GM21528 (cell line): Measurements from ENCODE around the gene TAS2R5.
"Not testable (repeated sequence)": the region's sequence is repeated elsewhere in the genome, so short reads cannot be mapped to it uniquely, and the experiment has no call there.

Source experiments
- ATAC-seq: cut with Tn5 transposase; IDR thresholded peaks from one replicate; pipeline ENCODE4 v1.9.1; 2021; ENCODE audit warnings: mild to moderate bottlenecking, moderate library complexity; ENCODE audit not compliant: unreplicated experiment, low FRiP score

Gene TAS2R5, protein sequence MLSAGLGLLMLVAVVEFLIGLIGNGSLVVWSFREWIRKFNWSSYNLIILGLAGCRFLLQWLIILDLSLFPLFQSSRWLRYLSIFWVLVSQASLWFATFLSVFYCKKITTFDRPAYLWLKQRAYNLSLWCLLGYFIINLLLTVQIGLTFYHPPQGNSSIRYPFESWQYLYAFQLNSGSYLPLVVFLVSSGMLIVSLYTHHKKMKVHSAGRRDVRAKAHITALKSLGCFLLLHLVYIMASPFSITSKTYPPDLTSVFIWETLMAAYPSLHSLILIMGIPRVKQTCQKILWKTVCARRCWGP

DNA sequence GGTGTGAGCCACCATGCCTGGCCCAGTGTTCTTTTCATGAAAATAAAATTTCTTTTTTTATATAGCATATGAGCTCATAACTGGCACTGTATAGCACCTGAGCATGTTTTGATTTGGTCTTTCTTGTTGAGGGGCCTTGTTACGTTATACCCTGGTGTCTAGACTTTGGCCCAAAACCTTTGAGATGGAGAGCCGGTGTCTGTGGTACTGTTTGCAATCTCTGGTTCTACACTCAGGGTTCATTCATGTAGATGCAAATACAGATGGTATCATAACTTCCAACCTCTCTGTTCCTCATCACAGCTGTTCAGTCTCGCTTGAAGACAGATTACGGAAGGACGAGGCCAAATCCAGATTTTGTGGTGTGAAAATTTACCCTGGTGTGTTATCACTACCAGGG lies at the start of gene TAS2R5:
Gene TAS2R5, plus strand, starts transcription at position 301 of the 400 bp plus-strand sequence. CDS start 145 bp downstream, outside the sequence.
- no peak for ATAC-seq

DNA sequence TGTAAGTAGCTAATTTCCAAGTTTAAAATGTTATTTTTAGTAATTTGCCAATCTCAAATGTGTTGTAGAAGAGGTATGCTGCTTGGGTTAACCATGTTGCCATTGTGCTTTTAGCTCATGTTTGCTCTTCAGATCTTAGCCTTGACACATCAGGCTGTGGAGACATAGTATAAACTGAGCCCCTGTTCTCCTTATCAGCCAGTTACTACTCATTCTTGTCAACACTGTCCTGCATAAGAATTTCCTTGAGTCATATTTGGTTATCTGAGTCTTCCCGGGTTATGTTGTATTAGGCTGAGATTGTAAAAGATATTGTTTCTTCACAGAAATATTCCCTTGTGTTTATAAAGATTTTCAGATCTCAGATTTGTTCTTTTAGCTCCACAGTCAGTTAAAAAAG lies 47.8 kb upstream of the TAS2R5 start:
- ATAC-seq = no peak

- no peak for ATAC-seq
These were observed 45.9 kb upstream of the TAS2R5 start for GRCh38 chr7:141744131-141744530.

DNA sequence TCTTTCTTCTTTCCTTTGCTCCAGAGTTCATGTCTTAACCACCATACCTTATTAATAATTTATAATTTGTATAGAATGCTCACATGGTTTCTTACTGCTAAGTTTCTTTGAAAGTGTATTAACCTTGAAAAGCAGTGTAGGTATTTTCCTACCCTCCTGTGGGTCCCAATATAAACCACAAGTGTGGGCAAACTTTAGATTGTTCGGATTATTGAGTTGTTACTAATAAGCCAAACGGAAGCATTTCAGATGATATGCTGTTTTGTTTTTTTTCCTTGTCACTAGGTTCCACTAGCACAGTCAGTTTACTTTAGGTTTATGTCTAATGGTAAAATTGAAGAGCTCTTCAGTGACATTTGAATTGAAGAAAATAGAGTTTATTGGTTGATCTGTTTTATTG lies 41.6 kb upstream of the TAS2R5 start:
- no peak for ATAC-seq

DNA sequence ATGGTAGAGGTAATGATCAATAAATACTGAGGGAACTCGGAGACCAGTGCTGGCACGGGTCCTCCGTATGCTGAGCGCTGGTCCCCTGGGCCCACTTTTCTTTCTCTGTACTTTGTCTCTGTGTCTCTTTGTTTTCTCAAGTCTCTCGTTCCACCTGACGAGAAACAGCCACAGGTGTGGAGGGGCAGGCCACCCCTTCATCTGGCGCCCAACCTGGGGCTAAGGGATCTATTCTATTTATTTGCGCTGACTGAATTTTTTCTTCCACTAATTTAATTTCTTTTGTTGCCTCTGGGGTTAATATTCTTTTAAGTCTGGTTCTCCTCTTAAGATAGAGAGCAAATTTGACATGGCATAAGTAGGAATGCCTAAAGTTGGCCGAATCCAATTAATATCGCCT lies 38.1 kb upstream of the TAS2R5 start:
- not testable (repeated sequence) for ATAC-seq

GRCh38 chr7:141752634-141753033 lies 37.4 kb upstream of the TAS2R5 start:
- no peak for ATAC-seq

DNA sequence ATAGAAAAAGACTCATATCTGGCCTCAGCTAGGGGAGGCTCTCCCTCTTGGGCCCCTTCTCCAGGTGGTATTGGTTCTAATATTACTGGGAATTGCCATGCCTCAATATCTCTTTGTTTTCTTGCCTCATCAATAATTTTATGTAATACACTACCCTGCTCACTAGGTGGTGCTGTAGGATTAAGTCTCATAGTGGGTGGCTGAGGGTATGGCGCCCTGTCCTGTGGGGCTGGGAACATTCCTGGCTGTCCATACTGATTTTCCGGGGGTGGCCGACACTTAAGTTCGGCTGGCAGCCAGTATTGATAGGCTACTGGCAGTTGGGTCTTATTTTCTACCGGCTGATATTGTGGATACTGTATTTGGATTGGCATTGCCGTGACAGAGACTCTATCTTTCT lies 35.1 kb upstream of the TAS2R5 start:
- no peak for ATAC-seq

DNA sequence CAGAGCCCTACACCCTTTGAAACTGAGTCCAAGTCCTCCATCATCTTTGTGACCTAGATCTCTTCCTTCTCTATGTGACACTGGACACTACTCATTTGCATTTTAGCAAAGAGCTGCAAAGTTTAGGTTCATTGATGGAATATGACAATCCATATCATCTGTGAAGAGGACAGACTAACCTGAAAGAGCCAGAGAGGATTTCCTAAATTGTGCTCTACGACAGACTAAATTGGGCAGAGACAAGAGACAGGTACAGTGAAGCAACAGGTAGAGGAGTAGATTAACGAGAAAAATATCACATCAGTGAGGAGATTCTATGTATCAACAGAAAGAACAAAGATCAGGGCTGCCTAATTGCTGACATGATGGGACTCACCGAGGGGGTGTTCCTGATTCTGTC lies 26.2 kb upstream of the TAS2R5 start, which contains the start of gene TAS2R3:
Gene TAS2R3, plus strand, starts transcription at position 301 of the 400 bp plus-strand sequence. Its CDS starts 62 bp downstream, at position 363.
- no peak for ATAC-seq

DNA sequence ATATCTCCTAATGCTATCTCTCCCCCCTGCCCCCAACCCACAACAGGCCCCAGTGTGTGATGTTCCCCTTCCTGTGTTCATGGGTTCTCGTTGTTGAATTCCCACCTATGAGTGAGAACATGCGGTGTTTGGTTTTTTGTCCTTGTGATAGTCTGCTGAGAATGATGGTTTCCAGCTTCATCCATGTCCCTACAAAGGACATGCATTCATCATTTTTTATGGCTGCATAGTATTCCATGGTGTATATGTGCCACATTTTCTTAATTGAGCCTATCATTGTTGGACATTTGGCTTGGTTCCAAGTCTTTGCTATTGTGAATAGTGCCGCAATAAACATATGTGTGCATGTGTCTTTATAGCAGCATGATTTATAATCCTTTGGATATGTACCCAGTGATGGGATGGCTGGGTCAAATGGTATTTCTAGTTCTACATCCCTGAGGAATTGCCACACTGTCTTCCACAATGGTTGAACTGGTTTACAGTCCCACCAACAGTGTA lies 19.9 kb upstream of the TAS2R5 start:
- ATAC-seq = not testable (repeated sequence)

GRCh38 chr7:141776374-141776773 lies 13.6 kb upstream of the TAS2R5 start, which contains the start of gene TAS2R4:
Gene TAS2R4, plus strand, starts transcription at chr7:141776674. Its CDS starts 1,815 bp downstream, at chr7:141778489.
- ATAC-seq = no peak

DNA sequence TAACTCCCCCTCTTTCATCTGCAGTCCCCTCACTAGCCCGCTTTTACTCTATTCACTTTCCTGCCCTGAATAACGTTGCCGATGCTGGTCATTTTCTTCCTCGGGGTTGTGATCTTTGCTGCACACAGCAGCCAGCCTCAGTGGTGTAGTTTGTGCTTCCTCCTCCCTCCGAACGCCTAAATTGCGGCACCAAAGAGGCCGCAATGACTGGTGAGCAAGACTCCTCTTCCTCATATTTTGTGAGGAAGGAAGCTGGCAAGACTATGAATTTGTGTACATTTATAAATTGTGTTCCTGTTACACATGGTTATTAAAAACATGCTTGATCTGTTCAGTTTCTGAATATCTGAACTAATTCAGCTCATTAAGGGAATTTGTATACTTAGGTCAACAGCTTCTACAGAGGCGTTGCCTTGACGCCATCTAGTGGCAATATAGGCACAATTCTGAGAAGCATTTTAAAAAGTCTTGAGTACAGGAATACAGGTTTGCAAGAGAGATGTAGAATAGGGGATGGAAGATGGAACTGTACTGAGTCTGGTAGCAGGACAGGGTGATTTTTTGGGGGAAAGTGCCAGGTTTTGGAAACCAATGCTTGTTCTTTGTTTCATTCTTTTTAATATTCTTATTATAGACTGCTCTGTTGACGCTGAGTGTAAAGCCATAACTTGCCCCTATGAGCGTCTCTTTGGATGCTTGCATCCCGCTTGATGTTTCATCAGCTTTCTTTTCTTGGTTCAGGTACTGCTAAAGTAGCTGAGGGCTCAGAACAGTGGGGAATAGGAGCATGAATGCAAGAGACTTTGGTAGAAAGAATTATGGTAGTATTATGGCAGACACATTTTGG lies 4.1 kb upstream of the TAS2R5 start:
- peak; percentile 81 for ATAC-seq

DNA sequence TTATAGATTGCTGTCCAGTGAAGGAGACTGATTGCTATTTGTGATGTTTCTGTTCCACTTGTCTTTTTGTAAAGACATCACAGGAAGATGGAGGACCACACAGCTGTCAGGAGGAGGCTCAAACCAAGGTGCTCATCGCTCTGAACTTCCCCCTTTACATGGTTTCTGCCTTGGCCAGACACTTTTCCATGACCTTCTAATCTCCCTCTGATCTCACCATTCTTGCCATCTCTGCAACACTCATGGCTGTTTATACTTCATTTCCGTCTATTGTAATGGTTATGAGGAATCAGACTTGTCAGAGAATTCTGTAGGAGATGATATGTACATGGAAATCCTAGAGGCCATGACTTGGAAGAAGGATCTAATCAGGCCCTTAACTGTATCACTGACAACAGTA lies 1.7 kb upstream of the TAS2R5 start:
- ATAC-seq = no peak

DNA sequence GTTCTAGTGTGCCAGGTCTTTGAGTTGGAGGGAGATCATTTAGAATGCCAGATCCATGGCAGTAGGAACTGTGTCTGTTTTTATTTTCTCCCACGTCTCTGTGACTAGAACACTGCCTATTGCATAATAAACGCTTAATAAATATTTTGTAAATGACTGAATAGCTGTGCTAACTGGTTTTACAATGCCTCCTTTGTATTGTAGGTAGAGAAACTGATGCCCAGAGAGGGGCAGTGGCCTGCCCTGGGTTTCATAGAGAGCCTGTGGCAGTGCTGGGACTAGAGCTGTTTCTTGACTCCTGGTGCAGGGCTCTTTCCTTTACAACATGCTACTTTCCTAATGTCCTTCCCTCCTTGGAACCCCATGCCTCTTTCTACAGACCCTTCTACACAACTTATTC lies 2.5 kb downstream of the TAS2R5 start:
- no peak for ATAC-seq

DNA sequence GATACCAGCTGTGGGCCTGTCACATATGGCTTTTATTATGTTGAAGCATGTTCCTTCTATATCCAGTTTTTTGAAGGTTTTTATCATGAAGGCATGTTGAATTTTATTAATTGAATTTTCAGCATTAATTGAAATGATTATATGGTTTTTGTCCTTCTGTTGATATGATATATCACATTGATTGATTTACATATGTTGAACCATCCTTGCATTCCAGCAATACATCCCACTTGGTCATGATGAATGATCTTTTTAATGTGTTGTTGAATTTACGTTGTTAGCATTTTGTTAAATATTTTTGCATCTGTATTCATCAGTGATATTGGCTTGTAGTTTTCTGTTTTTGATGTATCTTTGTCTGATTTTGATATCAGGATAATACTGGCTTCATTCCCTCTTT lies 30.1 kb downstream of the TAS2R5 start:
- ATAC-seq = no peak

DNA sequence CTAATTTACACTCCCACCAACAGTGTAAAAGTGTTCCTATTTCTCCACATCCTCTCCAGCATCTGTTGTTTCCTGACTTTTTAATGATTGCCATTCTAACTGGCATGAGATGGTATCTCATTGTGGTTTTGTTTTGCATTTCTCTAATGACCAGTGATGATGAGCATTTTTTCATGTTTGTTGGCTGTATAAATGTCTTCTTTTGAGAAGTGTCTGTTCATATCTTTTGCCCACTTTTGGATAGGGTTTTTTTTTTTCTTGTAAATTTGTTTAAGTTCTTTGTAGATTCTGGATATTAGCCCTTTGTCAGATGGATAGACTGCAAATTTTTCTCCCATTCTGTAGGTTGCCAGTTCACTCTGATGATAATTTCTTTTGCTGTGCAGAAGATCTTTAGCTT lies 32.4 kb downstream of the TAS2R5 start:
- not testable (repeated sequence) for ATAC-seq

DNA sequence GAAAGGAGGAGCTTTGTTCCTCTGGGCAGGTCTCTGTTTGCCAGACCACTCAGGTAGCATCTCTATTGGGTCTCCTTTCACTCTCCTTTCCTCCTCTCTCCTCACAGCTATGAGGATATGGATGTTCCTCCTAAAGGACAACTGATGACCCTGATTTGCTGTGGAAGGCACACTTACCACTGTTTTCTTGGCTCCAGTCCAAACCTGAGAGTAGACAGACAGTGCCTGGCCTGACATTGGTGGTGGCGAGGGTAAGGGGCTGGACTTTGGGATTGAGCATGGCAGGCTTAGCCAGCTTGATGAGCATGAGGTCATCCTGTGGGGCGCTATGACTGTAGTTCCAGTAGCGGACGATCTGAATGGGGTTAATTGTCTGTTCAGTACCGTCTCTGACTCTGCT lies 47.7 kb downstream of the TAS2R5 start:
- no peak for ATAC-seq

GRCh38 chr7:141838581-141838980 lies 48.6 kb downstream of the TAS2R5 start:
- ATAC-seq = no peak

DNA sequence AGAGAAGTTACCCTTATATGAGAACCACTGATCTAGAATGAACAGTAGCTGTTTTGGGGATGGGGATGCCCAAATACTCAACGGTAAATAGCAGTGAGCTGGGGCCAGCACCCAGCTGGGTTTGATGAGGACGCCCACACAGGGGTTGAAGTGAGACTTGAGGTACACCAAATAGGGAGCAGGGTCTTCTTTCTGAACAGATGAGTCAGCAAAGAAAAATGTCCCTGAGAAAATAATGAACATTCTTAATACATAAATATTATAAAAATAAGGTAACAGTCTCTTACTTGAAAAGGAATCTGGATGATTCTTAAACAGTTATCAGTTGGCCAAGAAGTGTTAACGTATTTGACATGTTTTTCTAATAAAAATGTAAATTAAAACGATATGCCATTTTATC lies 49.2 kb downstream of the TAS2R5 start:
- no peak for ATAC-seq

DNA sequence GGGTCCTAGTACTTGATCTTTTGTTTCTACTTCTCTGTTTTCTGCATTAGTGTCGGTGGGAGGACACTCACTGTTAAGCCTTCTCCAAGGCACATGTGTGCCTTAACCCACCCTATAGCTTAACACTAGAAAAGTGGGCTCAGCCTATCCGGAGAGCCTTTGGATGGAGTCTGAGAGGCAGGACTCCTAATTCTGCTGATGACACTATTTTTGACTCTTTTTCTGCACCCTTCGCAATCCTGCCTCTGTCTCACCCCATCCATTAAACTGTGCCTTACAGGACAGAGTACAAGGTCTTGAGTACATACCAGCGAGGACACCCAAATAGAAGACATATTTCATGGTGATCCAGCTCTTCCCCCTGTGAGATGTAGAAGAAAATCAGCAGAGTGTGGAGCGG lies 50.7 kb downstream of the TAS2R5 start:
- no peak for ATAC-seq
